GM12874 (cell line): ENCODE measurements around the gene CNPY1.

ENCODE experiments used
- CTCF ChIP-seq: IDR thresholded peaks from 2 replicates; pipeline ENCODE4 v1.5.1; 2011; ENCODE audit warnings: low read depth, mild to moderate bottlenecking, control low read depth, low read length, moderate library complexity; ENCODE audit not compliant: insufficient read depth

The CNPY1 gene

GRCh38 chr7:155545348-155545747 is 1.0 kb downstream of the CNPY1 start:
- TF ChIP-seq CTCF: peak; percentile 39; the same call in 1 of the 2 replicates

GRCh38 chr7:155544485-155544884 is 1.9 kb downstream of the CNPY1 start:
- TF ChIP-seq CTCF: no peak

GRCh38 chr7:155543926-155544325 is 2.4 kb downstream of the CNPY1 start:
- TF ChIP-seq CTCF: no peak

GRCh38 chr7:155543011-155543876 is 3.1 kb downstream of the CNPY1 start:
- TF ChIP-seq CTCF: no peak

- no peak for TF ChIP-seq CTCF
Measured at GRCh38 chr7:155541986-155542675, 4.2 kb downstream of the CNPY1 start.

GRCh38 chr7:155540553-155540952 is 5.8 kb downstream of the CNPY1 start:
- no peak for TF ChIP-seq CTCF

GRCh38 chr7:155538293-155538692 is 8.1 kb downstream of the CNPY1 start:
- no peak for TF ChIP-seq CTCF
